ENCODE results near the gene CSTB. TPM values are rescaled to one million over a fixed set of nuclear protein-coding genes. Genes with fewer than 3 reads are reported as not detected.

CSTB gene
- total and polyA plus RNA-seq, 4 donors = 3.8 to 62.4 (median 33.7) TPM

DNA sequence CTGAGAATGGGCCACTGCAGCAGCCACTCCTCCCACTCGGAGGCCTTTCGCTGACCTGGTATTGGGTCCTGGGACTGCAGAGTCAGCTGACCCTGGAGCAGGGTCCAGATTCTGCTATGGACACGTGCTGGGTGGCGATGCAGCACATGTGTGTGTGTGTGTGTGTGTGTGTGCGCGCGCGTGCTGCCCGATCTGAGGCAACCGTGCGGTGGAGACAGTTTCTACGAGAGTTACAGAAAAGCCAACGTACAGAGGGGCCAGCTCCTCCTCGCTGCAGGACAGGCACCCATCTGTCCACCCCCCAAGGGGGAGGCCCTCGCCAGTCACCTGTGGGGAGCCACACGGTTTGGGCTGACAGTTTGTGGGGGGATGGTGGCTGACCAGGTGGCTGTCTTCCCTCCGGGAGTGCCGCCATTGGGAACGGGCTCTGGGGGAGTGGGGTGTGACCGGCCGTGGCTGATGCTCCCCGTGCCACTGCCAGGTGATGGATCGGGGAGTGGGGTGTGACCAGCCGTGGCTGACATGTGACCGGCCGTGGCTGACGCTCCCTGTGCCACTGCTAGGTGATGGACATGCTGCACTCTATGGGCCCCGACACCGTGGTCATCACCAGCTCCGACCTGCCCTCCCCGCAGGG, 24.0 kb downstream of the CSTB start (continued):
- TF ChIP-seq ZBTB33 (IDR thresholded peaks at IDR 0.05) (no peak), HNF4G (IDR thresholded peaks at IDR 0.05) (no peak), RAD21 (IDR thresholded peaks at IDR 0.05) (no peak)

DNA sequence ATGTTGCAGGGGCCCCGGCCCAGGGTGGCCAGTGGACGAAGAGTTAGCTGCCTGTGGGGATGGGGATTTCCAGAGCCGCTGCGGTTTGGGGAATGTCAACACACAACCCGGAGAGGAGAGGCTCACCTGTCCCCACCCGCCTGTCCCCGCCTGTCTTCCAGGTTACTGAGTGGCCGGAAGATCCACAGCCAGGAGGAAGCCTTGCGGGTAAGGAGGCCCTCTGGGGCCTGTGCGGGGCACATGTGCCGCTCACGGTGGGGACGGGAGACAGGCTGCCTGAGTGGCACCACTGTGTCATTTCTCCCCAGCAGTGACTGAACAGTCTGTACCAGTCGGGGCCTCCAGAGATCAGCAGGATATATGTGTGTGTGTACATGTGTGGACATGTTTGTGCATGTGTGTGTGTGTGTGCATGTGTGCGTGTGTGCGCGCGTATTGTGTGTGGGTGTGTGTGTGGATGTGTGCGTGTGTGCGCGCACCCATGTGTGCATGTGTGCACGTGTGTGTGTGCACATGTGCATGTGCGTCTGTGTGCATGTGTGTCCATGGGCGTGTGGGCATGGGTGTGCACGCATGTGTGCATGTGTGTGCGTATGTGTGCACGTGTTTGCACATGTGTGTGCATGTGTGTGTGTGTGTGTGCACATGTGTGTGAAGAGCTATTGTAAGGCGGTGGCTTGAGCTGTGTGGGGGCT, 25.6 kb downstream of the CSTB start:
- DNase-seq (ENCODE audit: low spot score) = no peak
- H3K4me1 ChIP-seq (ENCODE audit: control insufficient read depth in 4 of 4, insufficient read depth in 4 of 4, low read length in 3 of 4) = no peaks in the 10 kb centered on the region
- 89% methylated on average over 28 of the region's 28 CpGs for WGBS
- no peak overlapping the region for H3K27ac ChIP-seq (ENCODE audit: low read depth in 1 of 2, low read length in 2 of 2)
- H3K4me3 ChIP-seq (ENCODE audit: low read depth in 1 of 3, low read length in 3 of 3) = no peak overlapping the region
- no peak overlapping the region for H3K9ac ChIP-seq (ENCODE audit: low read depth in 1 of 2, low read length in 2 of 2)
- H3K9me3 ChIP-seq (ENCODE audit: control insufficient read depth in 4 of 4, low read length in 3 of 4) = no peaks in the 10 kb centered on the region
- H3K27me3 ChIP-seq (ENCODE audit: control insufficient read depth in 4 of 4, insufficient read depth in 4 of 4, low read length in 3 of 4) = no peaks in the 10 kb centered on the region
- TF ChIP-seq EGR1 (IDR thresholded peaks at IDR 0.05; ENCODE audit: low read depth in 2 of 2) (no peak), REST (IDR thresholded peaks at IDR 0.05) (no peak), TAF1 (conservative IDR thresholded peaks at IDR 0.05) (no peak), FOXA2 (IDR thresholded peaks at IDR 0.05) (no peak), RAD21 (IDR thresholded peaks at IDR 0.05) (no peak), FOXA1 (IDR thresholded peaks at IDR 0.05) (no peak), RXRA (IDR thresholded peaks at IDR 0.05) (no peak), HNF4A (conservative IDR thresholded peaks at IDR 0.05) (no peak), NR2F2 (IDR thresholded peaks at IDR 0.05) (no peak)
- H3K36me3 ChIP-seq (ENCODE audit: control insufficient read depth in 4 of 4, insufficient read depth in 3 of 4, low read depth in 1 of 4, low read length in 3 of 4) = peaks cover 20 to 74% (median 24%) of the 10 kb centered on the region in 4 donors

- Histone ChIP-seq H3K9me3 (ENCODE audit: control insufficient read depth in 4 of 4, low read length in 3 of 4) (no peaks in the 10 kb centered on the region), H3K4me3 (ENCODE audit: low read depth in 1 of 3, low read length in 3 of 3) (no peak overlapping the region), H3K27me3 (ENCODE audit: control insufficient read depth in 4 of 4, insufficient read depth in 4 of 4, low read length in 3 of 4) (no peaks in the 10 kb centered on the region), H3K4me1 (ENCODE audit: control insufficient read depth in 4 of 4, insufficient read depth in 4 of 4, low read length in 3 of 4) (no peaks in the 10 kb centered on the region), H3K9ac (ENCODE audit: low read depth in 1 of 2, low read length in 2 of 2) (no peak overlapping the region), H3K36me3 (ENCODE audit: control insufficient read depth in 4 of 4, insufficient read depth in 3 of 4, low read depth in 1 of 4, low read length in 3 of 4) (peaks cover 19 to 73% (median 27%) of the 10 kb centered on the region in 4 donors), H3K27ac (ENCODE audit: low read depth in 1 of 2, low read length in 2 of 2) (no peak overlapping the region)
- WGBS = 93% methylated on average over 18 of the region's 18 CpGs
- DNase-seq (ENCODE audit: low spot score) = no peak
- TF ChIP-seq GABPA (IDR thresholded peaks at IDR 0.05 in 1 of 2, conservative IDR thresholded peaks at IDR 0.05 in 1 of 2) = no peak
Observed at GRCh38 chr21:43749651-43750262, 26.4 kb downstream of the CSTB start.
